Stomach (tissue), 4 donors: ENCODE measurements around the gene KCNQ1.

Source experiments
- CTCF ChIP-seq, 7 experiments: fragments of 450-650 bp in 4 of 7; fragments of 200-600 bp in 3 of 7; sonication (generic) in 3 of 7; IDR thresholded peaks; one replicate each; pipeline ENCODE4 v1.5.1; 2016 to 2019; ENCODE audit warnings: antibody characterized with exemption in 7 of 7, control low read depth in 2 of 7, mild to moderate bottlenecking in 1 of 7
- EP300 ChIP-seq: sonication (generic); formaldehyde crosslinking; IDR thresholded peaks from one replicate; pipeline ENCODE4 v1.6.1; 2017; ENCODE audit warnings: antibody characterized with exemption
- POLR2A ChIP-seq, 4 donors: fragments of 450-650 bp; IDR thresholded peaks; one replicate each; pipeline ENCODE4 v1.6.1; 2016; ENCODE audit warnings: antibody characterized with exemption in 4 of 4, control low read depth in 2 of 4, mild to moderate bottlenecking in 1 of 4, moderate library complexity in 1 of 4
- POLR2AphosphoS5 ChIP-seq, 3 donors: sonication (generic); formaldehyde crosslinking; IDR thresholded peaks; one replicate each; pipeline ENCODE4 v1.6.1; 2016; ENCODE audit warnings: antibody characterized with exemption in 3 of 3

GRCh38 chr11:2670541-2671100, 225.8 kb downstream of the KCNQ1 start:
- no peak for TF ChIP-seq EP300
- no peak for TF ChIP-seq CTCF (IDR thresholded peaks at IDR 0.05)
- no peak for TF ChIP-seq POLR2A (IDR thresholded peaks at IDR 0.05)
- no peak for TF ChIP-seq POLR2AphosphoS5 (IDR thresholded peaks at IDR 0.05)
